Keratinocyte (primary cell): ENCODE data around the gene LRRN3. TPM values are rescaled to one million over a fixed set of nuclear protein-coding genes. Genes with fewer than 3 reads are reported as not detected.

ENCODE experiments used
- DNase-seq: peaks from one replicate; pipeline ENCODE4 v3.0.0-alpha.2; 2011; ENCODE audit warnings: low read depth, missing footprints, low spot score
- FAIRE-seq: peaks from 2 replicates; lab custom pipeline; 2011; peaks lifted over from hg19 to GRCh38; lab: Jason Lieb, UNC
- H2AFZ ChIP-seq: 2 replicates; pipeline ENCODE4 v1.6.0; 2012; ENCODE audit warnings: low read length, control low read depth, inconsistent platforms; ENCODE audit not compliant: control insufficient read depth
- H3K27ac ChIP-seq: 2 replicates; pipeline ENCODE4 v1.5.1; 2011; ENCODE audit warnings: low read length; ENCODE audit not compliant: control insufficient read depth, insufficient read depth
- H3K27me3 ChIP-seq: 3 replicates; pipeline ENCODE4 v1.6.0; 2011; ENCODE audit warnings: low read length; ENCODE audit not compliant: control insufficient read depth, insufficient read depth; ENCODE audit errors: extremely low read depth
- H3K36me3 ChIP-seq, 2 experiments: 2 replicates in 1 of 2; 3 replicates in 1 of 2; pipeline ENCODE4 v1.5.1; 2011; ENCODE audit warnings: low read length in 2 of 2, mild to moderate bottlenecking in 1 of 2; ENCODE audit not compliant: control insufficient read depth in 2 of 2, insufficient read depth in 2 of 2; ENCODE audit errors: extremely low read depth in 1 of 2
- H3K4me1 ChIP-seq: 3 replicates; pipeline ENCODE4 v1.5.1; 2011; ENCODE audit warnings: low read length; ENCODE audit not compliant: control insufficient read depth, insufficient read depth; ENCODE audit errors: extremely low read depth
- H3K4me2 ChIP-seq: 3 replicates; pipeline ENCODE4 v1.6.0; 2011; ENCODE audit warnings: low read depth, low read length; ENCODE audit not compliant: control insufficient read depth, insufficient read depth; ENCODE audit errors: extremely low read depth
- H3K4me3 ChIP-seq, 3 experiments: fragments of 200-600 bp in 1 of 3; sonication (generic) in 1 of 3; 2 replicates in 2 of 3; 3 replicates in 1 of 3; pipeline ENCODE4 v1.5.1; 2011 to 2016; ENCODE audit warnings: low read length in 3 of 3, mild to moderate bottlenecking in 3 of 3, control low read depth in 2 of 3, inconsistent platforms in 1 of 3, low read depth in 1 of 3, mixed read lengths in 1 of 3, mixed run types in 1 of 3, moderate library complexity in 1 of 3; ENCODE audit not compliant: control insufficient read depth in 2 of 3, insufficient read depth in 2 of 3; ENCODE audit errors: extremely low read depth in 1 of 3
- H3K79me2 ChIP-seq: 2 replicates; pipeline ENCODE4 v1.6.0; 2012; ENCODE audit warnings: low read length; ENCODE audit not compliant: control insufficient read depth, insufficient read depth
- H3K9ac ChIP-seq: 3 replicates; pipeline ENCODE4 v1.6.0; 2011; ENCODE audit warnings: low read length; ENCODE audit not compliant: control insufficient read depth, insufficient read depth; ENCODE audit errors: extremely low read depth
- H3K9me1 ChIP-seq: 3 replicates; pipeline ENCODE4 v1.6.0; 2011; ENCODE audit warnings: low read length; ENCODE audit not compliant: control insufficient read depth, insufficient read depth; ENCODE audit errors: extremely low read depth
- H3K9me3 ChIP-seq: 2 replicates; pipeline ENCODE4 v1.5.1; 2012; ENCODE audit warnings: low read depth, low read length; ENCODE audit not compliant: control insufficient read depth
- H4K20me1 ChIP-seq: 3 replicates; pipeline ENCODE4 v1.6.0; 2011; ENCODE audit warnings: low read length; ENCODE audit not compliant: control insufficient read depth, insufficient read depth; ENCODE audit errors: extremely low read depth
- EZH2 ChIP-seq: IDR thresholded peaks from one replicate; pipeline ENCODE4 v1.6.1; 2012; ENCODE audit warnings: inconsistent platforms, mild to moderate bottlenecking, low read length, moderate library complexity
- dilution Hi-C: fragments of 300-500 bp; cut with MboI; formaldehyde crosslinking; loops from one replicate; pipeline ENCODE4 v1.7.0; 2020; ENCODE audit warnings: low sequenced_read_pairs; ENCODE audit not compliant: extremely low pct_ligation_motif_present
- polyA plus RNA-seq, 5 experiments: library from polyadenylated mRNA; depleted of rRNA in 3 of 5; stranded (reverse) in 3 of 5; stranded (forward) in 1 of 5; unstranded in 1 of 5; fragments of >200 nt; gene quantifications; 1 replicate in 1 of 5; 2 replicates in 3 of 5; 3 replicates in 1 of 5; pipeline versions ENCODE4 v1.2.1 to v1.2.3, GENCODE V29; 2011 to 2012; ENCODE audit warnings: missing spikeins in 2 of 5, low read depth in 1 of 5, low replicate concordance in 1 of 5
- TF ChIP-seq, protein P1 (sequence below), 3 experiments: IDR thresholded peaks in 1 of 3; conservative IDR thresholded peaks in 1 of 3; optimal IDR thresholded peaks in 1 of 3; 2 replicates in 2 of 3; 3 replicates in 1 of 3; pipeline versions ENCODE3 to v1.5.1; 2011; ENCODE audit warnings: low read length in 3 of 3, mild to moderate bottlenecking in 3 of 3, moderate library complexity in 2 of 3, control low read depth in 1 of 3, inconsistent platforms in 1 of 3; ENCODE audit not compliant: insufficient read depth in 2 of 3; ENCODE audit errors: extremely low read depth in 1 of 3

Gene LRRN3
- polyA plus RNA-seq, 1 donor (not counting 4 experiments of a cell fraction or from before 2014, with no cell fraction given): not detected

DNA sequence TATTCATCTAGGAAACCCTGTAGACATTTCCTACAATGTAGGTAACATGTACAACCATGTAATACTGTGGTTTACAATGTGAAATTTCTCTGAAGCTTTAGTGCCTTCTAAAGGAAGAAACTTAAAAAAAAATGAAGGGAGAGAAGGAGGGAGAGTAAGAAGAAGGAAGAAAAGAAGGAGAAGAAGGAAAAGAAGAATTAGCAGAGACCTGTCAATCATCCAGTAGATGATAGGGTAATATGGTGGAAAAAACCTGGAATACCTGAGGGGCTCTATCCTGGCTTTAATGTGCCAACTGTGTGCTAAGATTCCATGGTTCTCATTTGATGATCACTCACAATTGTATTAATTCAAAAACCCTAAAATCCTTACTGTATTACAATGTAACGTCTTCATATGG, 2.6 kb upstream of the LRRN3 start:
- H3K36me3 ChIP-seq: no peaks in the 10 kb centered on the region
- no peaks in the 10 kb centered on the region for H4K20me1 ChIP-seq
- H3K9me3 ChIP-seq: no peaks in the 10 kb centered on the region
- H3K4me1 ChIP-seq: no peaks in the 10 kb centered on the region
- H3K27me3 ChIP-seq: no peaks in the 10 kb centered on the region
- no peaks in the 10 kb centered on the region for H3K9me1 ChIP-seq
- TF ChIP-seq, protein P1, sequence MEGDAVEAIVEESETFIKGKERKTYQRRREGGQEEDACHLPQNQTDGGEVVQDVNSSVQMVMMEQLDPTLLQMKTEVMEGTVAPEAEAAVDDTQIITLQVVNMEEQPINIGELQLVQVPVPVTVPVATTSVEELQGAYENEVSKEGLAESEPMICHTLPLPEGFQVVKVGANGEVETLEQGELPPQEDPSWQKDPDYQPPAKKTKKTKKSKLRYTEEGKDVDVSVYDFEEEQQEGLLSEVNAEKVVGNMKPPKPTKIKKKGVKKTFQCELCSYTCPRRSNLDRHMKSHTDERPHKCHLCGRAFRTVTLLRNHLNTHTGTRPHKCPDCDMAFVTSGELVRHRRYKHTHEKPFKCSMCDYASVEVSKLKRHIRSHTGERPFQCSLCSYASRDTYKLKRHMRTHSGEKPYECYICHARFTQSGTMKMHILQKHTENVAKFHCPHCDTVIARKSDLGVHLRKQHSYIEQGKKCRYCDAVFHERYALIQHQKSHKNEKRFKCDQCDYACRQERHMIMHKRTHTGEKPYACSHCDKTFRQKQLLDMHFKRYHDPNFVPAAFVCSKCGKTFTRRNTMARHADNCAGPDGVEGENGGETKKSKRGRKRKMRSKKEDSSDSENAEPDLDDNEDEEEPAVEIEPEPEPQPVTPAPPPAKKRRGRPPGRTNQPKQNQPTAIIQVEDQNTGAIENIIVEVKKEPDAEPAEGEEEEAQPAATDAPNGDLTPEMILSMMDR (optimal IDR thresholded peaks at IDR 0.05 in 1 of 3, IDR thresholded peaks at IDR 0.05 in 1 of 3, conservative IDR thresholded peaks at IDR 0.05 in 1 of 3; ENCODE audit: extremely low read depth in 1 of 3, insufficient read depth in 2 of 3, low read length in 3 of 3): no peak
- no peak for TF ChIP-seq EZH2
- H3K79me2 ChIP-seq: no peaks in the 10 kb centered on the region
- dilution Hi-C loops: no loop called here
- no peak overlapping the region for H3K4me2 ChIP-seq
- DNase-seq (no peak), FAIRE-seq (no peak)
- no peak overlapping the region for H2AFZ ChIP-seq
- no peak overlapping the region for H3K27ac ChIP-seq
- H3K9ac ChIP-seq: no peak overlapping the region
- H3K4me3 ChIP-seq: no peak overlapping the region

DNA sequence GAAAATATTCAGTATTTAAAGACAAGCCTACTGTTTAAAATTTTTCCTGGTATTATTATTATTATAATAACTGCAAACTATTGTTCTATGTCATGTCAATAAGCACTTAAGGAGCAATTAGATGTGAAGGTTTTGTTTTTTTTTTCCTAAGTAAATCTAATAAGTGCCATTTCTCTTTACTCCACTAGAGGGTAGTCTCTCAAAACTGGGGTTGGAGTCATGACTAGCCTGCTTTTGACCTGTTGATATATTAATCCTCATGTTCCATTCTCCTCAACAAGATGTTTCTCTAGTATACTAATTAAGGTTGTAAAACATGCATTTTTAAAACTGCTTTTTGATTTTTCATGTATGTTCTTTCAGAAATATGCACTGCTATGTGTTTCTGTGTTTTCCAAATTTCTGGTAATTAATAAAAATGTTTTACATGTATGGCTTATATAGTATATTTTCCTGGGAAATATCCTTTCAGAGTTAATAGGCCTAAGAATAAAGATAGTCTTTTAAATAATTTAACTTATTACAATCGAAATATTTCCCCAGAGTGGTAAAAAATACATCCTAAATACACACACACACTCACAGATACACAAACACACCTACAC, 1.0 kb upstream of the LRRN3 start:
- Histone ChIP-seq H3K9me1 (no peaks in the 10 kb centered on the region), H3K27ac (no peak overlapping the region), H3K4me2 (no peak overlapping the region), H3K36me3 (no peaks in the 10 kb centered on the region), H3K9me3 (no peaks in the 10 kb centered on the region), H3K9ac (no peak overlapping the region), H2AFZ (no peak overlapping the region), H3K4me1 (no peaks in the 10 kb centered on the region), H3K4me3 (no peak overlapping the region), H4K20me1 (no peaks in the 10 kb centered on the region), H3K27me3 (no peaks in the 10 kb centered on the region), H3K79me2 (no peaks in the 10 kb centered on the region)
- FAIRE-seq (no peak), DNase-seq (peak; percentile 19)
- TF ChIP-seq EZH2: no peak
- TF ChIP-seq, protein P1 (optimal IDR thresholded peaks at IDR 0.05 in 1 of 3, IDR thresholded peaks at IDR 0.05 in 1 of 3, conservative IDR thresholded peaks at IDR 0.05 in 1 of 3; ENCODE audit: extremely low read depth in 1 of 3, insufficient read depth in 2 of 3, low read length in 3 of 3): peak in 2 of 3 experiments; percentile 52 to 67
- dilution Hi-C loops: no loop called here
